ENCODE data around the gene CUL7.

The CUL7 gene

GRCh38 chr6:43013843-43014433, 39.7 kb downstream of the CUL7 start, which contains the start of the genes KLHDC3 and MEA1:
TSS of gene KLHDC3 (plus strand) at chr6:43014249. CDS start at chr6:43017193, 2,944 bp downstream.
TSS of gene MEA1 (minus strand) at chr6:43013946. CDS start at chr6:43013813, 133 bp downstream.
- no peaks in the 10 kb centered on the region for H3K9me2 ChIP-seq (replicated peaks; ENCODE audit: low read depth, low read length)
- peaks cover 43% of the 10 kb centered on the region; the same call in 1 of the 2 replicates for H3K36me3 ChIP-seq (ENCODE audit: insufficient read depth, low read length)
- H4K20me1 ChIP-seq (ENCODE audit: insufficient read depth, low read length, poor library complexity, severe bottlenecking): no peaks in the 10 kb centered on the region
- no peaks in the 10 kb centered on the region for H3K27me3 ChIP-seq (ENCODE audit: insufficient read depth, low read length, poor library complexity, severe bottlenecking)
- peaks cover 36% of the 10 kb centered on the region for H3K4me1 ChIP-seq (ENCODE audit: insufficient read depth, low read length, poor library complexity, severe bottlenecking)
- H3K4me2 ChIP-seq (ENCODE audit: low read depth, low read length, poor library complexity, severe bottlenecking): peak within 1 kb of the TSS; percentile 97
- peak within 1 kb of the TSS; percentile 91 for H3K9ac ChIP-seq (ENCODE audit: low read depth, low read length, poor library complexity, severe bottlenecking)
- H3K79me2 ChIP-seq (ENCODE audit: insufficient read depth, low read length): peaks cover 56% of the 10 kb centered on the region
- peak within 1 kb of the TSS; percentile 84 for H2AFZ ChIP-seq (ENCODE audit: low read length)
- H3K9me3 ChIP-seq (ENCODE audit: insufficient read depth, low read depth, low read length): no peaks in the 10 kb centered on the region
- peak within 1 kb of the TSS; percentile 82 for H3K4me3 ChIP-seq (ENCODE audit: low read length, poor library complexity, severe bottlenecking)
- H3F3A ChIP-seq (ENCODE audit: low read depth): no peaks in the 10 kb centered on the region
- TF ChIP-seq EZH2phosphoT487 (IDR thresholded peaks at IDR 0.05; ENCODE audit: borderline replicate concordance): no peak
- TF ChIP-seq CTCF (conservative IDR thresholded peaks at IDR 0.05; ENCODE audit: low read length): no peak

- peaks cover 36% of the 10 kb centered on the region for H3K4me1 ChIP-seq (ENCODE audit: insufficient read depth, low read length, poor library complexity, severe bottlenecking)
- no peaks in the 10 kb centered on the region for H4K20me1 ChIP-seq (ENCODE audit: insufficient read depth, low read length, poor library complexity, severe bottlenecking)
- H2AFZ ChIP-seq (ENCODE audit: low read length): peak overlapping the region; percentile 84
Measured at GRCh38 chr6:43013097-43013842, 40.4 kb downstream of the CUL7 start.

GRCh38 chr6:43012364-43012763, 41.3 kb downstream of the CUL7 start:
- Histone ChIP-seq H4K20me1 (ENCODE audit: insufficient read depth, low read length, poor library complexity, severe bottlenecking) (no peaks in the 10 kb centered on the region), H3K79me2 (ENCODE audit: insufficient read depth, low read length) (peaks cover 51% of the 10 kb centered on the region), H3K27me3 (ENCODE audit: insufficient read depth, low read length, poor library complexity, severe bottlenecking) (no peaks in the 10 kb centered on the region), H3K9me2 (replicated peaks; ENCODE audit: low read depth, low read length) (no peaks in the 10 kb centered on the region), H3K9ac (ENCODE audit: low read depth, low read length, poor library complexity, severe bottlenecking) (peak overlapping the region; percentile 91), H3K4me3 (ENCODE audit: low read length, poor library complexity, severe bottlenecking) (peak overlapping the region; percentile 82), H3K4me1 (ENCODE audit: insufficient read depth, low read length, poor library complexity, severe bottlenecking) (peaks cover 36% of the 10 kb centered on the region), H3K36me3 (ENCODE audit: insufficient read depth, low read length) (peaks cover 49% of the 10 kb centered on the region; the same call in 1 of the 2 replicates), H2AFZ (ENCODE audit: low read length) (no peak overlapping the region), H3F3A (ENCODE audit: low read depth) (no peaks in the 10 kb centered on the region), H3K4me2 (ENCODE audit: low read depth, low read length, poor library complexity, severe bottlenecking) (peak overlapping the region; percentile 97), H3K9me3 (ENCODE audit: insufficient read depth, low read depth, low read length) (no peaks in the 10 kb centered on the region)
- no peak for TF ChIP-seq CTCF (conservative IDR thresholded peaks at IDR 0.05; ENCODE audit: low read length)
- TF ChIP-seq EZH2phosphoT487 (IDR thresholded peaks at IDR 0.05; ENCODE audit: borderline replicate concordance): no peak

More at GRCh38 chr6:43013097-43013842, 40.4 kb downstream of the CUL7 start:
- H3K79me2 ChIP-seq (ENCODE audit: insufficient read depth, low read length): peaks cover 56% of the 10 kb centered on the region
- H3K27me3 ChIP-seq (ENCODE audit: insufficient read depth, low read length, poor library complexity, severe bottlenecking): no peaks in the 10 kb centered on the region
- H3K4me2 ChIP-seq (ENCODE audit: low read depth, low read length, poor library complexity, severe bottlenecking): peak overlapping the region; percentile 97
- peaks cover 48% of the 10 kb centered on the region; the same call in 1 of the 2 replicates for H3K36me3 ChIP-seq (ENCODE audit: insufficient read depth, low read length)
- TF ChIP-seq CTCF (conservative IDR thresholded peaks at IDR 0.05; ENCODE audit: low read length) (no peak), EZH2phosphoT487 (IDR thresholded peaks at IDR 0.05; ENCODE audit: borderline replicate concordance) (no peak)
- H3K9ac ChIP-seq (ENCODE audit: low read depth, low read length, poor library complexity, severe bottlenecking): peak overlapping the region; percentile 91
- H3K4me3 ChIP-seq (ENCODE audit: low read length, poor library complexity, severe bottlenecking): peak overlapping the region; percentile 82
- no peaks in the 10 kb centered on the region for H3K9me2 ChIP-seq (replicated peaks; ENCODE audit: low read depth, low read length)
- H3F3A ChIP-seq (ENCODE audit: low read depth): no peaks in the 10 kb centered on the region
- H3K9me3 ChIP-seq (ENCODE audit: insufficient read depth, low read depth, low read length): no peaks in the 10 kb centered on the region
